ENCODE results near the gene DDX27.
A peak's percentile ranks its signal among the peaks of the same experiment; 100 is the strongest.

DDX27 gene

GRCh38 chr20:49259284-49259683 is 40.1 kb downstream of the DDX27 start:
- no peak for DNase-seq (ENCODE audit: low read depth)
- H3K4me3 ChIP-seq (ENCODE audit: low read depth, low read length), result no peak overlapping the region
- no peak for TF ChIP-seq CTCF (IDR thresholded peaks at IDR 0.05; ENCODE audit: insufficient read depth, low read depth, low read length, missing control alignments)

- no peak overlapping the region for H3K4me3 ChIP-seq (ENCODE audit: low read depth, low read length)
- TF ChIP-seq CTCF (IDR thresholded peaks at IDR 0.05; ENCODE audit: insufficient read depth, low read depth, low read length, missing control alignments), result no peak
- DNase-seq (ENCODE audit: low read depth), result no peak
Observed at GRCh38 chr20:49259799-49260198, 40.6 kb downstream of the DDX27 start.

- TF ChIP-seq CTCF (IDR thresholded peaks at IDR 0.05; ENCODE audit: insufficient read depth, low read depth, low read length, missing control alignments), result no peak
- H3K4me3 ChIP-seq (ENCODE audit: low read depth, low read length), result no peak overlapping the region
- no peak for DNase-seq (ENCODE audit: low read depth)
Observed at GRCh38 chr20:49260218-49260617, 41.0 kb downstream of the DDX27 start.

- no peak for TF ChIP-seq CTCF (IDR thresholded peaks at IDR 0.05; ENCODE audit: insufficient read depth, low read depth, low read length, missing control alignments)
- no peak for DNase-seq (ENCODE audit: low read depth)
- no peak overlapping the region for H3K4me3 ChIP-seq (ENCODE audit: low read depth, low read length)
Observed at GRCh38 chr20:49261173-49261572, 42.0 kb downstream of the DDX27 start.

GRCh38 chr20:49262444-49262843 is 43.2 kb downstream of the DDX27 start:
- no peak for TF ChIP-seq CTCF (IDR thresholded peaks at IDR 0.05; ENCODE audit: insufficient read depth, low read depth, low read length, missing control alignments)
- DNase-seq (ENCODE audit: low read depth), result no peak
- H3K4me3 ChIP-seq (ENCODE audit: low read depth, low read length), result no peak overlapping the region

GRCh38 chr20:49267327-49267726 is 48.1 kb downstream of the DDX27 start:
- TF ChIP-seq CTCF (IDR thresholded peaks at IDR 0.05; ENCODE audit: insufficient read depth, low read depth, low read length, missing control alignments), result no peak
- peak; percentile 50 for DNase-seq (ENCODE audit: low read depth)
- peak overlapping the region; percentile 38 for H3K4me3 ChIP-seq (ENCODE audit: low read depth, low read length)

- H3K4me3 ChIP-seq (ENCODE audit: low read depth, low read length), result peak overlapping the region; percentile 38
- peak; percentile 39 for DNase-seq (ENCODE audit: low read depth)
- TF ChIP-seq CTCF (IDR thresholded peaks at IDR 0.05; ENCODE audit: insufficient read depth, low read depth, low read length, missing control alignments), result no peak
Observed at GRCh38 chr20:49268600-49269365, 49.6 kb downstream of the DDX27 start.
